Measurements from ENCODE around the gene POU2AF1. TPM values are rescaled to one million over a fixed set of nuclear protein-coding genes. Genes with fewer than 3 reads are reported as not detected.
"Not testable (repeated sequence)": the region's sequence is repeated elsewhere in the genome, so short reads cannot be mapped to it uniquely, and the experiment has no call there.

The POU2AF1 gene
- total RNA-seq, 1 donor from 2014 or later, result not detected

DNA sequence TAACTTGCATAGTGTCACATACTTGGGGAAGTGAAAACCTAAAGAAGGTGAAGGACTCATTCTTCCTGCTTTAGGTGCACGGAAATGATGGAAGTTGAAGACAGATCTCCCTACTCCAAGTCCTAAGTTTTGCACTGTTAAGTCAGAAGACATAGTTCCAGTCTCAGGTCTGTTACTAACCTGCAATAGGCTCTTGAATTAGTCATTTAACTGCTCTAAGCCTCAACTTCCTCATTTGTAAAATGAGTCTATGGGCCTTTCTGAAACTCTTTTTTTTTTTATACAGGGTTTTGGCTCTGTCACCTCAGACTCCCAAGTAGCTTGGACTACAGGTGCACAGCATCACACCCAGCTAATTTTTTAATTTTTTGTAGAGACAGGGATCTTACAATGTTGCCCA lies 30.8 kb upstream of the POU2AF1 start:
- no peak for DNase-seq (ENCODE audit: low read depth in 2 of 2)

DNA sequence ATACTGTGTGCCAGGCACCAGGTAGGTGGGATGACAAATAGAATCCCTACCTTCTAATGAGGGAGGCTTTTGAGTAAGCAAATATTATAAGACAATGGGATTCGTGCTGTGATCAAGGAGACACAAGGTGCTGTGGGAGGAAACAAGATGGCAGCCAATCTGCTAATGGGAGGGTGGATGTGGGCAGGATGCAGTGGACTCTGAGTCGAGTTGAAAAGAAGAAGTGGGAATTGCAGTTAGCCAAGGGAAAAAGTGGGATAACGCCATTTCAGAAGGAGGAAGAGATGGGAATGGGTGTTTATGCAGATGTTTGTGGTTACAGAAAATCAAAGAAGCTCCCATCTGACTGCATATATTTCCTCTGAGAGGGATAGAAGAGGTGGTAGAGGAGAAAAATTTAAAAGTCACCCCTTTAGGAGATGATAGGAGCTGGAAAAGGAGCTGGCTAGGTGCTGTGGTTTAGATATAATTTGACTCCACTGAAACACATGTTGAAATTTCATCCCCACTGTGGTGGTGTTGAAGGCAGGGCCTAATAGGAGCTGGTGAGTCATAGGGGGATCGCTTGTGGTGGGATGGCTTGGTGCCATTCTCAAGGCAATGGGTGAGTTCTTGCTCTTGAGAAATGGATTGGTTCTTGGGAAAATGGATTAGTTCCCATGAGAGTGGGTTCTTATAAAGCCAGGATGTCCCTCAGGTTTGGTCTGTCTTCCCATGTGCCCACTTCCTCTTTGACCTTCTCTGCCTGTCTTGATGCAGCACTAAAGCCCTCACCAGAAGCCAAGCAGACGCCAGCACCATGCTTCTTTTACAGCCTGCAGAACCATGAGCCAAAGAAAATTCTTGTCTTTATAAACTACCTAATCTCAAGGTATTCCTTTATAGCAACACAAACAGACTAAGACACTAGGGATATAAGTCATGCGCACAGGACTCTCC lies 30.0 kb upstream of the POU2AF1 start:
- DNase-seq (ENCODE audit: low read depth in 2 of 2), result no peak

DNA sequence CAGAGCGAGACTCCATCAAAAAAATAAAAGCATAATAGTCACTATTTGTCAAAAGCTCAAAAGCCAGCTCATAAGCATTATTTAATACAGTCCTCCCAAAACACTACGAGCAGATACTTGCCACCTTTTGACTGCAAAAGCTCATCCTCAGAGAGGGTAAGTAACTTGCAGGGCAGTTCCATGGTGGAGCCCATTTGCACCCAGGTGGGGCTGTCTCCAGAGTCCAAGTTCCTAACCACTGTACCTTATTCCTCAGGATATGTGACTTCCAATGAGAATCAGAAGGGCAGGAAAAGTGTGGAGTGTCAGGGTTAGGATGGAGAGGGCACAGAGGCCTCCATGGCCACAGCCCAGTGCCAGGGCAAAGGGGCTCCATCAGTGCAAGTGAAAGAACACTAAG lies 28.6 kb upstream of the POU2AF1 start:
- DNase-seq (ENCODE audit: low read depth in 2 of 2), result no peak

DNA sequence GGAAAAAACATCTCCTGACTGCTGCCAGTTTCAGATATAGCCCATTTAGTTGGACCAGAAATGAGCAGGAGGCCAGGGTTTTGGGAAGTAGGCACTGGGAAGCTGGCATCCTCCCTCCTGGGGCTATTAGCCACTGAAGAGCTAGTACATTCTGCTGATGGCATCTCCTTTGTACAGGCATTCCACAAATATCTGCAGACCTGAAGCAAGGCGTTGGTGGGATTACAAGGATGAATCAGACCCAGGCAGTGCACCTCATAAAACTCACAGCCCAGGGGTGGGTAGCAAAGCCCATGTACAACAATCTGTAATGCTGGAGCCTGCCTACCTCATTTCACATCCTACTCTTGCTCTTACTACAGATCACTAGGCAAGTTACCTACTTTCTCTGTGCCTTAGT lies 27.5 kb upstream of the POU2AF1 start:
- DNase-seq (ENCODE audit: low read depth in 2 of 2), result no peak

DNA sequence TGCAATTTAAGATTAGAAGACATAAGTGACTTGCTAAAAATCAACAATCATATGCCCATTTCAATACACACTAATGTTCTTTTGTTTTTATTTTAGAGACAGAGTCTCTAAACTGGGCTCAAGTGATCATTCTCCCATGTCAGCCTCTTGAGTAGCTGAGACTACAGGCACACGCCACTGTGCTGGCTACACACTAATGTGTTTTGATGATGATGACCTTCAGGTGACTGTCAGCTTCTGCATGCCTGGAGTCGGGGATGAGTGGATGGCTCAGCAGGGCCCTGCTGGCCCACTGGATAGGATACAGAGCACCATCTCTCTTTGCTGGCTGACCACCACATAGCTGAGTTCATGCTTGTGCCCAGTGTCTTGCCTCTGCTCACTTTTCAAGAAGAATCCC lies 27.0 kb upstream of the POU2AF1 start:
- no peak for DNase-seq (ENCODE audit: low read depth in 2 of 2)

DNA sequence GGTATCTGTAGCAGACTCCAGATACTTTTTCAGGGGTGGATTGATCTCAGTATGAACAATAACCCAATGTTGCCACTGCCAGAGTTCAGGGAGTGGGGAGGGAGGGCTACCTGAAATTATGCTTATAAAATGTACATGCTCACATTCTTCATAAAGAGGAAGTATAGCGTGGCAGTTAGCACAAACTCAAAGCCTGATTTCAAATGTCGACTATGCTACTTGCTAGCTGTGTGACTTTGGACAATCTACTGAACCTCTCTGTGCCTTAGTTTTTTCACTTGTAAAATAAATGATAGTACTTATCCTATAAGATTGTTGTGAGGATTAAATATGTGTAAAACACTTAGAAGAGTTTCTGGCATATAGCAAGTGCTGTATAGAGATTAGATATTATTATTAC lies 26.5 kb upstream of the POU2AF1 start:
- DNase-seq (ENCODE audit: low read depth in 2 of 2), result no peak

DNA sequence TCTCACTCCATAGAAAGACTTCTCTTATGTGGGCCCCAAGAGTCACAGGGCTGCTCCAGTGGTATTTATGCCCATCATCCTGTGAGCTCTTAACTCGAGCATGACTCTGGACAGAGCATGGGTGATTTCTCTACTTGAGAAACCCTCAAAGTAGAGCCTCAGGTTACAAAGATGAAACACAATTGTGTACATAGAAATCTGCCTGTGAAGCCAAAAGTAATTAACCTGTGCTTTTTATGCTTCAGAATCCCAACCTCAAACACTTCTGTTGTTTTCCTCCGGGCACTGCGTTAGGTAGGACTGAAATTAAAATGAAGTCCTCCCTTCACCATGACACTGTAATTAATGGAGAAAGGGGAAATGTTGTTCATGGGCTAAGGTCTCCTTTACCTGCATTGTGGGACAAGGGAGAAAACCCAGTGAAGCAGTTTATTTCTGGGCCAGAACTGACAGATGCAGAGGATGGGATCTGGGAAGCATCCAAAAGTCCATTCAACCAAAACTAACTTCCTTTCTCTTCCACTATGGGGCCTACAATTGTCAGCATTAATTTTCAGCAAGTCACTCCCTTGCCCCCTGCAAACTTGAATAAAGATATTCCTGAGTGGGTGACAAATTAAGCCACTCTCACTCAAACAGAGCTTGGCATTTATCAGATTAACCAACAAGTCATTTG lies 24.1 kb upstream of the POU2AF1 start:
- no peak for DNase-seq (ENCODE audit: low read depth in 2 of 2)

DNA sequence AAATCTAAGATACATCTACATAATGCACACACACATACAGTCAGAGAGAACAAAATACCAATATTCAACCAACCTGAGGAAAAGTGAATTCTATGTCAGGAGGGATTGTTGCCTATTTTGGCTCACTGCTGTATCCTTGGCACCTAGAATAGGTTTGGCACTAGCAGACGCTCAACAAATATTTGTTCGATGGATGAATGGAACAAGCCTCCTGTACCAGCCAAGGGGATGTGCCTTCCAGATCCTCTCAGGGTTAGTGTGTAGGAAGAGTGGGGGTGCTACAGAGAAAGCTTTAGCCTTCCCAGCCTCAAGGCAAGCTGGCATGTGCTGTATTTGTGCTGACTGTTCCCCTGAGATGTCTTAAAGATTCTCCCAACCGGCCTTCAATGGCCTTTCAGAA lies 23.3 kb upstream of the POU2AF1 start:
- no peak for DNase-seq (ENCODE audit: low read depth in 2 of 2)

DNA sequence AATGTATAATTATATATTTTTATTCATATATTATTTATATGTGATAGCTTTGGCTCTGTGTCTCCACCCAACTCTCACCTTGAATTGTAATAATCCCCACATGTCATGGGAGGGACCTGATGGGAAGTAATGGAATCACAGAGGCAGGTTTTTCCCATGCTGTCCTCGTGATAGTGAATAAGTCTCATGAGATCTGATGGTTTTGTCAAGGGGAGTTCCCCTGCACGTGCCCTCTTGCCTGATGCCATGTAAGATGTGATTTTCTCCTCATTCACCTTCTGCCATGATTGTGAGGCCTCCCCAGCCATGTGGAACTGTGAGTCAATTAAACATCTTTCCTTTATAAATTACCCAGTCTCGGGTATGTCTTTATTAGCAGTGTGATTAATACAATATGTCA lies 22.9 kb upstream of the POU2AF1 start:
- not testable (repeated sequence) for DNase-seq (ENCODE audit: low read depth in 2 of 2)

DNA sequence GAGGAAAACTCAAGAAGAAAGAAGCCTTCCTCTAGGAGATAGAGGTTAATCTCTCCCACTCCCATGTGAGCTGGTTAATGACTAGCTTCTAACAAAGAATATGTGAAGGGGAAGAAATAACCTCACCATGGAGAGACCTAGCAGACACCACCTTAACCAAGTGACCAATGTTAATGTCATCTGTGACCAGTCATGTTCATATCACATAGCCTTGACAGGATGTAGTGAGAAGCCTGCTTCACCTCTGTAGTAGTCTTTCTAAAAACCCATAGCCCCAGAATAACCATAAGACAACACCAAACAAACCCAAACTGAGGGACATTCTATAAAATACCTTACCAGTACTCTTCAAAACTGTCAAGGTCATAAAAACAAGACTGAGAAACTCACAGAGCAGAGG lies 21.5 kb upstream of the POU2AF1 start:
- DNase-seq (ENCODE audit: low read depth in 2 of 2), result no peak

DNA sequence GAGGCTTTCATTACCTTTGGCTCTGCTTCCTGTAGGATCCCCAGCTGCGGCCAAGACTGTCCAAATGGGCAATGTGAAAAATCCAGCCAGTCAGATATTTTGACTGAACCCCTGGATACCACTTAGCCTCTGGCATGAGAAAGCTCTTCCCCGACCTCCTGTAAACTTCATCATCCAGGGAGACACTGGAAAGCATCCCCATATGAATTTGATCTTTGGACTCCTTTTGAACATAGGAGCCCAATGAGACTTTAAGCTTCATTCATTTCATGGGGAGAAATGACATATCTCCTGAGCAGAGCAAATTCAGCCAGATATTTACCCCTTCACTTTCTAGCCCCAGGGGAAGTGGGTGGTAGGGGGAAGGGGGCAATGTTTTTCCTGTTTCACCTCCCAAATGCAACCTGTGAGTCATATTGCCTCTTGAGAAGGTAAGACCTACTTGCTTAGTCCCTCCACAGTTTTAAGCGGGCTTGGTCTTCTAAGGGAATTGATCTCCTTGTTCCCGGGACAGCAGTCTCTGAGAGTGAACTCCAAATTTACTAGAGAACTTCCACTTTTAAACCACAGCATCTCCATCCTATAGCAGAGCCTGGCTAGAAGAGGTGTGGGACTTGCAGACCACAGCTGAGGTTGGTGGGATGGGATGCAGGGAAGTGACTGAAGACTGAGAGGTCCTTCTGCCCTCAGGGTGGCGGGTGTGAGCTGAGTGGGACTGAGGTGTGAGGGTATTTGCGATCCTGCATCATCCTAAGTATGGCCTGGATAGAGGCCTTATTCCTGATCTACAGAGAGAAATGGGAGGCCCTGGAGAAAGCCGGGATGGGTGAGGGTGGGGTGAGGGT lies 20.3 kb upstream of the POU2AF1 start:
- DNase-seq (ENCODE audit: low read depth in 2 of 2), result no peak

DNA sequence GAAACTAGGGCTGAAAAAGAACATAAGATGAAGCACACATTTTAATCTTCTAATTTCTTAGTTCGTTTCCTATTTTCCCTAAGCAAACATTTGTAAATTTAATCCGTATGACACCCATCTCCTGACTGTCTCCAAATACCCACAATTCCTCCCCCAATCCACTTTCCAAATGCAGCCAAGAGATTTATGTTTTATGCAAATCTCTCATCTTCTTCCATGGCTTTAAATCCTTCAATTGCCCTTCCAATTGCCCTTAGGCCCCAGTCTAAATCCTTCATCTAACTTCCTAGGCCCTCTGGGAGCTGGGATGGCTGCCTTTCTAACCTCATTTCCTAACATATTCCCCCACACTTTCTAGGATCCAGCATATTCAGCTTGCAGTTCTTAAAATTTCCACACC lies 18.0 kb upstream of the POU2AF1 start:
- no peak for DNase-seq (ENCODE audit: low read depth in 2 of 2)

DNA sequence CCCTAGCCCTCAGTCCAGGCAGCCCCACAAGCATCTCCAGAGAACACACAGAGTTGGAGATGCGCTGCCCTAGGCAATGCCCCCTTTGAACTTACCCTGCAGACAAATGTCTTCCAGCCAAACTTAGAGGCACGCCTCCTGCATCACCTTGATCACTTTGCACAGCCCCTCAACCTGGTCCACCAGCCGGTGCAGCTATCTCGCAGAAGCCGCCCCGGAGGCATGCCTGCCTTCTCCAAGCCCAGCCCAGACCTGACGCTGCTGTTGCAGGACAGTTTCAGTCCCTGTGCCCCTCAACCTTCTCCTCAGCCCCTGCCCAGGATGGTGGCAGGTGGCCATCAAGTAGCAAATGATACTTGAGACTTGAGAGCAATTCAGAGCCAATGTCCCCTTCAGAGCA lies 16.7 kb upstream of the POU2AF1 start:
- DNase-seq (ENCODE audit: low read depth in 2 of 2), result no peak

DNA sequence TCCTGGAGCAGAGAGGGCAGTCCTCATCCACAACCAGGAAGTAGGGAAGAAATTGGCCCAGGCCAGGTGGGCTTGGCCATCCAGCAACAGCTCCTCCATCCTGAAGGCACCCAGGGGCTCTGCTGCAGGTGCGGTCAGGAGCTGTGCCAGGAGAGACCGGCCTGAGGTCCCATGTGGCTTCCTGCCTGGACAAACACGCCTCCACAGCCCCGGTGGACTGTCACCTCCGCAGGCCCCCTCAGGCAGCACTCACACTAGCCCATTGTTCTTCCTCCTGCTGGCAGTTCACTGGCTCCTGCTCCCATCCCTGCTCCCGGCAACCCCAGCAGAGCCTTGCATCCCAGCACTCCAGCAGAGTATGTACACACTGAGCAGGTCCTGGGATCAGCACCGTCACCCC lies 16.0 kb upstream of the POU2AF1 start:
- no peak for DNase-seq (ENCODE audit: low read depth in 2 of 2)

DNA sequence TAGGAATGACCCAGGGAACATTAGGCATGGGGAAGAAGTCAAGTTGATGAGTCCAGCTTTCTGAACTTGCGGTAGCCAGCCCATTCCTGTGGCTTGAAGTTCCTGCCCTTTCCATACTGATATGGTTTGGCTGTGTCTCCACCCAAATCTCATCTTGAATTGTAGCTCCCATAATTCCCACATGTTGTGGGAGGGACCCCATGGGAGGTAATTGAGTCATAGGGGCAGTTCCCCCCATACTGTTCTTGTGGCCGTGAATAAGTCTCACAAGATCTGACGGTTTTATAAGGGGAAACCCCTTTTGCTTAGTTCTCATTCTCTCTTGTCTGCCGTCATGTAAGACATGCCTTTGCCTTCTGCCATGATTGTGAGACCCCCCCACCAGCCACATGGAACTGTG lies 15.1 kb upstream of the POU2AF1 start:
- not testable (repeated sequence) for DNase-seq (ENCODE audit: low read depth in 2 of 2)

DNA sequence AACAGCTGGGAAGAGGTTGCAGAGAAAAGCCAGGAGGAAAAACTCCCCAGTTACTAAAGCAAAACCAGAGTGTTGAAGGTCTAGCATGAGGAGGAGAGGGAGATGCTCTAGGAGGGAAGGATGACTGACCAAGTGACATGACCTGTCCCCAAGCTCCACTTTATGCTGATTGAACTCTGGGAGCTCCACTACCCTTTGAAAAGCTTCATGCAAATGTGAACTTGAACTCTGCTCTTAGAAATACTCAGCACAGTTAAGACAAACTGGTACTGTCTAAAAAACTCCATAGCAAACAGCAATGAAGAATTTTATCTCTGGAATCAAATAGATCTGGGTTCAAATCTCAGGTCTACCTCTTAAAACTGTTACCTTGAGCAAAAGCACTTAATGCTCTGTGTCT lies 14.5 kb upstream of the POU2AF1 start:
- no peak for DNase-seq (ENCODE audit: low read depth in 2 of 2)

DNA sequence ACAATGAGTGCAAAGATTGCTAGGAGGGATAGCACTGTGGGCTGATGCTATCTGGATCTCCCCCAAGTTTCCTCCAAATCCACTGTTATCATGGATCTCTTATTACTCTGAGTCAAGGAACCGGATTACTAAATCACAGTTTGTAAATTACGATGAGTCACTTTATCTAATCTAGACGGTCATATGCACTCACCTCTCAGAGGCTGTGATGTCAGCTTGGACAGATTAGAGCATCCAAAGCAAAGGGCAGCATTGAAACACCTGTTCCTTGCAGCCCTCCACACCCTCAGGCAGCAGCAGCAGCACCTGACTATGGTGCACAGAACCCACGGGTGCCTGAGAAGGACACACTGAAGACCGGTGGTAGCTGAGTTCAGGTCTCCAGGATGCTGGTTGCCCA lies 14.0 kb upstream of the POU2AF1 start:
- DNase-seq (ENCODE audit: low read depth in 2 of 2), result no peak

DNA sequence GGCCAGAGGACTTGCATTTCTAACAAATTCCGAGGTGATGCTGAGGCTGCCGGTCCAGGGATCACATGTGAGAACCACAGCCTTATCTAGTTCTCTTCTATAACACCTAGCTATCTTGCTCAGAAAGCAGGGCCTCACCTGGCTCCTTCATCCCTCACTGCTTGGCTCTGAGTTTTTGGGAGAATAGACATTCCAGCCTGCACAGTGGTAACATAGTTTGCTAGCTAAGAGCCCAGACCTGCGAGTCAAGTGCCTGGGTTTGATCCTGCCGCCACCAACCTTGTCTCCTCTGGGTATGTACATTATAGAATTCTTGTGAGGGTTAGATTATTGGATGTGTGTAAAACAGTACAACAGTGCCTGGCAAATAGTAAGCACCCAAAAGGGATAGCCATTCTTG lies 13.5 kb upstream of the POU2AF1 start:
- no peak for DNase-seq (ENCODE audit: low read depth in 2 of 2)

DNA sequence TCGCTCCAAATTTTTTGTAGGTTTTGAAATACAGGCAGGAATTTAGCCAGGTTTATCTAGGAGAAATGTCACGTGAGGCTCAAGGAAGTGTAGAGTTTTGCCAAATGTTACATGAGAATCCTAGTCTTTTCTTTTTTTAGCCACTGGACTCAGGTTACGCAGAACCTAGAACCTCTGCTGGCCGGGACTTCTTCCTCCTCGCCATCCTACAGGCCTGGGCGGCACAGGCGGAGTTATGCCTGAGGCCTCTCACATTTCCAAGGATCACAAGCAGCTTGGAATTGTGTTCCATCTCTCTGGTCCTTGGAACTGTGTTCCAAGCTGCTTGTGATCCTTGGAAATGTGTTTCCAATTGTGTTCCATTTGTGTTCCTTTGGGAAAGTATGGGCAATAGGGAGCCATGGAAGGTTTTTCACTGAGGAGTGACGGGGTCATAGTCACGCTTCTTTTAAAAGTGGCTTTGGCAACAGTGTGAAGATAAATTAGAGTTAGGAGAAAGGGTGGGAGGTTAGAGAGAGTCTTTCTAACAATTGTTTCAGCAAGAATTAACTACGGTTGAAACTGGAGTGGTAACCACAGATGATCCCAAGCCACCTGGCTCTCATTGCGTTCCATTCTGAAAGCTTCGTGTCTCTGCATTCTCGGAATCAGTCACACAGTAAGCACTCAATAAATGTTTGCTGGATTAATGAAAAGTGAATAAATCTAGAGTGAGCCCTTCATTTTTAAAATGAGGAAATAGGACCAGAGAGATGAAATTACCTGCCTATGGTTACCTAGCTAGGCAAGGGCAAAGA lies 12.5 kb upstream of the POU2AF1 start:
- DNase-seq (ENCODE audit: low read depth in 2 of 2), result no peak

DNA sequence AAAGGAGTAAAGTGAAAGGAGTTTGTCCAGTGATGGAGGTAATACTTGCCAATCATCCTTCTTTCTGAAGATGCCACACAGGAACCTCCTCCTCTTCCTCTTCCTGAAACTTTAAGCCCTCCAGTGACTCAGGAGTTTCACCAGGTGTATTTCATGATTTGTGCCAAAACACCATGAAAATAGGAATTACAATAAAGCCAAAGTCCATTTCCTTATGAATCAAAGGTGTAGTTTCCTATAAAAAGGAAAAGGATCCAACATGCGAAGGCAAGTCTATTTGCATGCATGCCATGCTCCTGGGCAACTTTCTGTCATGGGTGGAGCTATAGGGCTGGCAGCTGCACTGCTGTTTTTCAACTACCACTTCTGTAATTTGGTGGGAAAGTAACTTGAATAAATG lies 9.8 kb upstream of the POU2AF1 start:
- no peak for DNase-seq (ENCODE audit: low read depth in 2 of 2)

DNA sequence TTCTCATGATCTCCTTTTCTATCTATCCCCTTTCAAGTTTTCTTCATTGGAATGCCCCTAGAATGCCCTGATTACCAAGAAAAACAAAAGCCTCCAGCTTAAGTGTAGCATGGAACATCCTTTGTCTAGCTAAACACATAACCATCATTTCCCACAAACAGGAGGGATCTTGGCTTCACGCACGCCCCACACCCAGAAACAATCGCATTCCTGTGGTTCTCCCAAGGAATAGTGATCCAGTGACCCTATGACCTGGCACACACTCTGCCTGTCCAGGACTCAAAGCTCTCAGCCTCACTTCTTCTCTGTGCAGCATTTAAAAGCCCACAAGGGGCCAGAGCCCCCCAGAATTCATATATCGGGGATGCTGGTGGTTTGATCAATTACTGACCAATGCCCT lies 9.3 kb upstream of the POU2AF1 start:
- no peak for DNase-seq (ENCODE audit: low read depth in 2 of 2)

Measured in dermis microvascular lymphatic vessel endothelial cell (primary cell).